Trophoblast cell (in vitro differentiated cells and primary cell): ENCODE results near the gene CTU2.

Experiments used
- DNase-seq, 2 donors: peaks; one replicate each; pipeline ENCODE4 v3.0.0-alpha.2; 2016
- H2AFZ ChIP-seq: 2 replicates; pipeline ENCODE4 v1.6.1; 2013; ENCODE audit warnings: low read length, moderate library complexity, mild to moderate bottlenecking; ENCODE audit not compliant: insufficient read depth, poor library complexity
- H2AK5ac ChIP-seq: 2 replicates; pipeline ENCODE4 v1.6.1; 2013; ENCODE audit warnings: mild to moderate bottlenecking, low read length
- H2BK120ac ChIP-seq: 2 replicates; pipeline ENCODE4 v1.6.1; 2013; ENCODE audit warnings: low read length, mild to moderate bottlenecking, moderate library complexity; ENCODE audit not compliant: insufficient read depth, poor library complexity
- H2BK12ac ChIP-seq: 2 replicates; pipeline ENCODE4 v1.6.1; 2013; ENCODE audit warnings: mild to moderate bottlenecking, low read length, moderate library complexity
- H2BK5ac ChIP-seq: 2 replicates; pipeline ENCODE4 v1.6.1; 2013; ENCODE audit warnings: low read length, low read depth, moderate library complexity, mild to moderate bottlenecking; ENCODE audit not compliant: poor library complexity
- H3K14ac ChIP-seq: 2 replicates; pipeline ENCODE4 v1.6.1; 2013; ENCODE audit warnings: mild to moderate bottlenecking, low read length
- H3K18ac ChIP-seq: 2 replicates; pipeline ENCODE4 v1.6.1; 2013; ENCODE audit warnings: mild to moderate bottlenecking, low read length
- H3K23ac ChIP-seq: 2 replicates; pipeline ENCODE4 v1.6.1; 2013; ENCODE audit warnings: low read length
- H3K27ac ChIP-seq: 2 replicates; pipeline ENCODE4 v1.5.1; 2013; ENCODE audit warnings: low read depth, mild to moderate bottlenecking, inconsistent platforms, low read length, moderate library complexity
- H3K27me3 ChIP-seq: 2 replicates; pipeline ENCODE4 v1.6.1; 2013; ENCODE audit warnings: inconsistent platforms, mild to moderate bottlenecking, low read length, moderate library complexity; ENCODE audit not compliant: insufficient read depth
- H3K36me3 ChIP-seq, 2 experiments: 1 replicate in 1 of 2; 2 replicates in 1 of 2; pipeline ENCODE4 v1.6.1; 2013; ENCODE audit warnings: low read length in 2 of 2, mild to moderate bottlenecking in 2 of 2, moderate library complexity in 1 of 2; ENCODE audit not compliant: insufficient read depth in 2 of 2, control insufficient read depth in 1 of 2
- H3K4ac ChIP-seq: 2 replicates; pipeline ENCODE4 v1.6.1; 2013; ENCODE audit warnings: low read depth, mild to moderate bottlenecking, low read length, moderate library complexity
- H3K4me1 ChIP-seq, 2 experiments: 1 replicate in 1 of 2; 2 replicates in 1 of 2; pipeline ENCODE4 v1.6.1; 2013; ENCODE audit warnings: low read length in 2 of 2, mild to moderate bottlenecking in 2 of 2, moderate library complexity in 1 of 2; ENCODE audit not compliant: insufficient read depth in 2 of 2, control insufficient read depth in 1 of 2
- H3K4me2 ChIP-seq: 2 replicates; pipeline ENCODE4 v1.6.1; 2013; ENCODE audit warnings: inconsistent platforms, mild to moderate bottlenecking, low read length, moderate library complexity
- H3K4me3 ChIP-seq: 2 replicates; pipeline ENCODE4 v1.5.1; 2013; ENCODE audit warnings: mild to moderate bottlenecking, low read depth, low read length, inconsistent platforms
- H3K79me1 ChIP-seq: one replicate; pipeline ENCODE4 v1.6.1; 2013; ENCODE audit warnings: low read length
- H3K79me2 ChIP-seq: 2 replicates; pipeline ENCODE4 v1.6.1; 2013; ENCODE audit warnings: low read length, mild to moderate bottlenecking; ENCODE audit not compliant: control insufficient read depth, insufficient read depth, poor library complexity
- H3K9ac ChIP-seq: 2 replicates; pipeline ENCODE4 v1.6.1; 2013; ENCODE audit warnings: mild to moderate bottlenecking, low read length
- H3K9me3 ChIP-seq: 2 replicates; pipeline ENCODE4 v1.6.1; 2013; ENCODE audit warnings: low read depth, mild to moderate bottlenecking, control low read depth, inconsistent platforms, low read length; ENCODE audit not compliant: insufficient read depth
- H4K12ac ChIP-seq: 2 replicates; pipeline ENCODE4 v1.6.1; 2013; ENCODE audit warnings: low read depth, mild to moderate bottlenecking, low read length, moderate library complexity
- H4K8ac ChIP-seq: 2 replicates; pipeline ENCODE4 v1.6.1; 2013; ENCODE audit warnings: low read depth, mild to moderate bottlenecking, low read length, moderate library complexity
- H4K91ac ChIP-seq: one replicate; pipeline ENCODE4 v1.6.1; 2013; ENCODE audit warnings: low read depth, mild to moderate bottlenecking, low read length, moderate library complexity
- WGBS: extraction: QIAGEN DNeasy Blood & Tissue Kit; methylation state at CpG from one replicate; pipeline ENCODE4 v1.1.7; 2013; ENCODE audit warnings: missing lambda C conversion rate; ENCODE audit not compliant: insufficient read length, insufficient coverage; ENCODE audit errors: extremely low coverage; 5-methylcytosine and 5-hydroxymethylcytosine counted together

CTU2 gene

GRCh38 chr16:88686439-88687253 lies 19.7 kb upstream of the CTU2 start, which contains the start of gene SNAI3:
Gene SNAI3, minus strand, starts transcription at chr16:88686507. Its CDS starts 101 bp downstream, at chr16:88686406.
- no peak within 1 kb of the TSS for H4K12ac ChIP-seq
- no peak within 1 kb of the TSS for H2BK12ac ChIP-seq
- no peak within 1 kb of the TSS for H3K14ac ChIP-seq
- H3K79me1 ChIP-seq = no peaks in the 10 kb centered on the region
- WGBS = no CpG with 5 or more reads among the region's 65 CpGs
- no peak within 1 kb of the TSS for H4K91ac ChIP-seq
- H3K36me3 ChIP-seq = no peaks in the 10 kb centered on the region
- peaks cover 5% of the 10 kb centered on the region for H3K27me3 ChIP-seq
- DNase-seq = peak; percentile 58 to 69
- H3K18ac ChIP-seq = no peak within 1 kb of the TSS
- H4K8ac ChIP-seq = no peak within 1 kb of the TSS
- H3K4me2 ChIP-seq = peak within 1 kb of the TSS; percentile 73
- H3K4ac ChIP-seq = no peak within 1 kb of the TSS
- H3K79me2 ChIP-seq = no peaks in the 10 kb centered on the region
- H2BK120ac ChIP-seq = no peak within 1 kb of the TSS
- no peak within 1 kb of the TSS for H3K23ac ChIP-seq
- H2AK5ac ChIP-seq = no peak within 1 kb of the TSS
- H2AFZ ChIP-seq = no peak within 1 kb of the TSS
- no peak within 1 kb of the TSS for H2BK5ac ChIP-seq
- H3K9ac ChIP-seq = no peak within 1 kb of the TSS
- H3K9me3 ChIP-seq = peaks cover 4% of the 10 kb centered on the region
- peaks cover 6 to 10% of the 10 kb centered on the region in 2 experiments for H3K4me1 ChIP-seq
- peak within 1 kb of the TSS; percentile 38 for H3K4me3 ChIP-seq
- H3K27ac ChIP-seq = no peak within 1 kb of the TSS

DNA sequence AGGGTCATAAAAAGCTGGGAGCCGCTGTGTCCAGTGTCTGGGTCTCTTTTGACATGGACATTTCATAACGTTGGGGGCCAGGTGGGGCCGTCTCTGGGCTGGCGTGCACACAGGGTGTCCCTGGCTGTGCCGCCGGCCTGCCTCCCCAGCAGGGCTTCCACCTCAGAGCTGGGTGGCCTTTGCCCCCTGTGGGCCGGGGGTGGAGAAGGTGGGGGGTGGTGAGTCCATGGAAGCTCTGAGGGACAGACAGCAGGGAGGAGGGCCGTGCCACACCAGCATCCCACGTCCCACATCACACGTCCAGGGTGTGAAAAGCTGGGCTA lies 19.1 kb upstream of the CTU2 start:
- H3K79me2 ChIP-seq = no peaks in the 10 kb centered on the region
- no peak overlapping the region for H3K4me3 ChIP-seq
- WGBS = no CpG with 5 or more reads among the region's 10 CpGs
- peaks cover 5% of the 10 kb centered on the region for H3K27me3 ChIP-seq
- no peak overlapping the region for H2BK5ac ChIP-seq
- no peak overlapping the region for H2AFZ ChIP-seq
- H3K9ac ChIP-seq = no peak overlapping the region
- no peak for DNase-seq
- peaks cover 6 to 10% of the 10 kb centered on the region in 2 experiments for H3K4me1 ChIP-seq
- H2BK120ac ChIP-seq = no peak overlapping the region
- H3K4me2 ChIP-seq = no peak overlapping the region
- H3K14ac ChIP-seq = no peak overlapping the region
- H3K18ac ChIP-seq = no peak overlapping the region
- no peak overlapping the region for H3K4ac ChIP-seq
- no peak overlapping the region for H3K27ac ChIP-seq
- H3K9me3 ChIP-seq = peaks cover 4% of the 10 kb centered on the region
- no peaks in the 10 kb centered on the region for H3K79me1 ChIP-seq
- no peaks in the 10 kb centered on the region for H3K36me3 ChIP-seq
- no peak overlapping the region for H2BK12ac ChIP-seq
- no peak overlapping the region for H3K23ac ChIP-seq
- H2AK5ac ChIP-seq = no peak overlapping the region
- H4K91ac ChIP-seq = no peak overlapping the region
- no peak overlapping the region for H4K8ac ChIP-seq
- no peak overlapping the region for H4K12ac ChIP-seq

DNA sequence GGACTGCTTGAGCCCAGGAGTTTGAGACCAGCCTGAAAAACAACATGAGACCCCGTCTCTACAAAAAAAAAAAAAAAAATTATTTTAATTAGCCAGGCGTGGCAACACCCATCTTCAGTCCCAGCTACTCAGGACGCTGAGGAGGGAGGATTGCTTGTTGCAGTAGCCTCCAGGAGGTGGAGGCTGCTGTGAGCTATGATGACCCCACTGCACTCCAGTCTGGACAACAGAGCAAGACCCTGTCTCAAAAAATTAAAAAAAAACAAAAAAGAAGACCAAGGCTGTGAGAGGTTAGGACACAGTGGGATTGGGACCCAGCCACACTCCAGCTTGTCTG lies 18.7 kb upstream of the CTU2 start:
- no CpG with 5 or more reads among the region's 3 CpGs for WGBS
- no peak overlapping the region for H4K8ac ChIP-seq
- H3K36me3 ChIP-seq = no peaks in the 10 kb centered on the region
- H2AK5ac ChIP-seq = no peak overlapping the region
- H2BK120ac ChIP-seq = no peak overlapping the region
- no peak overlapping the region for H2AFZ ChIP-seq
- DNase-seq = no peak
- peaks cover 5% of the 10 kb centered on the region for H3K27me3 ChIP-seq
- H3K23ac ChIP-seq = no peak overlapping the region
- no peak overlapping the region for H3K4me2 ChIP-seq
- H2BK12ac ChIP-seq = no peak overlapping the region
- H2BK5ac ChIP-seq = no peak overlapping the region
- no peak overlapping the region for H3K14ac ChIP-seq
- H3K9me3 ChIP-seq = peaks cover 4% of the 10 kb centered on the region
- H4K12ac ChIP-seq = no peak overlapping the region
- H4K91ac ChIP-seq = no peak overlapping the region
- no peak overlapping the region for H3K4ac ChIP-seq
- no peak overlapping the region for H3K18ac ChIP-seq
- no peaks in the 10 kb centered on the region for H3K79me1 ChIP-seq
- no peaks in the 10 kb centered on the region for H3K79me2 ChIP-seq
- peaks cover 6 to 10% of the 10 kb centered on the region in 2 experiments for H3K4me1 ChIP-seq
- no peak overlapping the region for H3K9ac ChIP-seq
- H3K27ac ChIP-seq = no peak overlapping the region
- H3K4me3 ChIP-seq = no peak overlapping the region

- Histone ChIP-seq H2BK5ac (no peak overlapping the region), H2AFZ (no peak overlapping the region), H3K27me3 (peaks cover 5% of the 10 kb centered on the region), H3K23ac (no peak overlapping the region), H3K27ac (no peak overlapping the region), H3K18ac (no peak overlapping the region), H4K12ac (no peak overlapping the region), H3K14ac (no peak overlapping the region), H3K4me2 (no peak overlapping the region), H3K9ac (no peak overlapping the region), H3K4me3 (no peak overlapping the region), H2BK120ac (no peak overlapping the region), H2AK5ac (no peak overlapping the region), H3K79me1 (no peaks in the 10 kb centered on the region), H3K36me3 (no peaks in the 10 kb centered on the region), H2BK12ac (no peak overlapping the region), H3K4me1 (peaks cover 6 to 10% of the 10 kb centered on the region in 2 experiments), H3K4ac (no peak overlapping the region), H4K91ac (no peak overlapping the region), H3K9me3 (peaks cover 4% of the 10 kb centered on the region), H3K79me2 (no peaks in the 10 kb centered on the region), H4K8ac (no peak overlapping the region)
- DNase-seq = no peak
- no CpG with 5 or more reads among the region's 28 CpGs for WGBS
Measured at GRCh38 chr16:88688013-88688778, 18.1 kb upstream of the CTU2 start.
